Measurements from ENCODE around the gene DPP6.

DNA sequence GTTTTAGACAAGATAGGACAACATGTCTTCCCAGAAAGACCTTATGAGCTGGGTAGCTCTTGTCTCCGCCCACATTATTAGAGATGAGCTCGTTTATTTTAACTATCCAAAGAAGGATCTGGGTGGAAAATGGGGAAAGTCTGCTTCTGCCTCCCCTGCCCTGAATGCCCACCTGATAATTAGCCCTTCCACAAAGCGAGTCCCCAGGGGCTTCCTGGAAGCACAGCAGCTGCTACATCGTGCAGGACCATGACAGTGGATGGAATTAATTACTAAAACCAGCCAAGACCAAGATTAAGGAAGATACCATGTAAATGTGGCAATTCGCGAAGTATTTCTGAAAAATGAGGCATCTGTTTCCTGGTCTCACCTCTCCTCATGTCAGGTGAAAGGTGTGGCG, 576.4 kb downstream of the DPP6 start:
- TF ChIP-seq POLR2A (IDR thresholded peaks at IDR 0.05; ENCODE audit: low read length), result no peak
- no peak for TF ChIP-seq GATA1 (IDR thresholded peaks at IDR 0.05; ENCODE audit: low read depth, low read length)
